GM21619 (cell line): ENCODE measurements around the gene COL26A1.

Experiments
- ATAC-seq: cut with Tn5 transposase; IDR thresholded peaks from one replicate; pipeline ENCODE4 v1.9.1; 2021; ENCODE audit not compliant: unreplicated experiment

Gene COL26A1

DNA sequence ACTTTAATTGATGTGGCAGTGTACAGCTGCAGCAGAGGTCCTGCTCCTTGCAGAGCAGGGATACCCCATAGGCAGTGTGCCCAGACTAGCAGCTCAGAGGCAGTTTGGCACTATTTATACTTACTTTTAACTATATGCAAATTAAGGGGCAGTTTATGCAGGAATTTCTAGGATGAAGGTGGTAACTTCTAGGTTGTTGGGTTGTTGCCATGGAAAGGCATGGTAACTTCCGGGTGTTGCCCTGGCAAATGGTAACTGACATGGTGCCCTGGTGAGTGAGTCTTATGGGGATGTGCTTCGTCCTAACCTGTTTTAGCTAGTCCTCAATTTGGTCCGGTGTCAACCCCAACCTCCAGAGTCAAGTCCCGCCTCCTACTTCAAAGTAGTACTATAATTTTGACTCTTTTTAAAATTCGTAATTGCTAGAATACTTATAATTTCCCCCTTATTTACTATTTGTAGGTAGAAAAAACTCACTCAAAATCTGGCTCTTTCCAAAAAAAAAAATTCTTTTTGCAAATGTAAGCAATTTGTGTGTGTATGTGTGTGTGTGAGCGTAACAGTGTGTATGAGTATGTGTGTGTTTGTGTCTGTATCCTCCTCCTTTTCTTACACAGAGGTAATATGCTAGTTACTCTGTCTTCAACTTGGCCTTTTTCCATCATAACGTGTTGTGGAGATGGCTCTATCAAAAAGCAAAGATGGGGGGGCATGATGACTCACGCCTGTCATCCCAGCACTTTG lies 5.9 kb downstream of the COL26A1 start:
- no peak for ATAC-seq

DNA sequence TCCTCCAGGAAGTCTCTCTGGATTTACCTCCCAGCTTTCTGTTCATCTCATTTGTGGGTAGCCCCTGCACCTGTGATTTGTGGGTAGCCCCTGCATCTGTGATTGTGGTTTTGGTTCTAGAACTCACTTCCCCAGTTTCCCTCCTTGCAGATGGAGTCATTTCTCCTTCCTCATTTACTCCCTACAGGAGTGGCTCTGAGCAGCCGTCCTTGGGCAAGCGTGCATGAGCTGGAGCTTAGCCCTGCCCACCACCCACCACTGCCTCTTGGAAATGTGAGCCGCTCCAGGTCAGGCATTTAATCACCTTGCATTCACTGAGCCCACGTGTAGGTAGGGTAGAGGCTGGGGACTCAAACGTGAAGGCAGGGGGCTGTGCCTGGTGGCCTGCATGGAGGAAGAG lies 8.2 kb downstream of the COL26A1 start:
- ATAC-seq: no peak

DNA sequence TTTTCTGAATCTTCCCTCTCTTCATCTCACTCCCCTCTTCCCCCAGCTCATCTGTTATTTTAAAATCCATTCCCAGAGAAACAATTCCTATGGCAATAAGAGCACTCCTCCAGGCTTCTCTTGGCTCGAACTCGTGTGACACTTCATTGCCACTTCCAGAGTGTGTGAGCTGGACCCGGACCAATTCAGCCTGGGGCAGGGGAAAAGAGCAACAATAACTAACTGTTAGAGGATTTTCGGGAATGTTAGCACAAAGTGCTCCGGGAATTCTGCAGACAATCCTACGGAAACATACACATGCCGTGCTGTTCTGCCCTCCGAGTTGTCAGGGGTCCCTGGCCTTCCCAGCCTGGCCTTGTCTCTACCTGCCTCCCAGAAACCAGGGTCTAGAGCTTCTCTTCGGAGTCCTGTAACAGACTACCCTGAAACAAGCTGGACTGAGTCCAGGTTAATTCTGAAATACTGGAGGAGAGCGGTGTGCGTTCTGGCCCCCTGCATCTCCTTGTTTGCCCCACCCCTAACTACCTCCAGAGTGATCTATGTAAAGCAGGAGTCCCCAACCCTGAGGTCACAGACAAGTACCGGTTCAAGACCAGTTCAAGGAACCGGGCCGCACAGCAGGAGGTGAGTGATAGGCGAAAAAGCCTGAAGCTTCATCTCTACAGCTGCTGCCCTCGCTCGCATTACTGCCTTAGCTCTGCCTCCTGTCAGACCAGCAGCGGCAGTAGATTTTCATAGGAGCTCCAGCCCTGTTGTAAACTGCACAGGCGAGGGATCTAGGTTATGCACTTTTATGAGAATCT lies 11.3 kb downstream of the COL26A1 start:
- ATAC-seq: no peak

DNA sequence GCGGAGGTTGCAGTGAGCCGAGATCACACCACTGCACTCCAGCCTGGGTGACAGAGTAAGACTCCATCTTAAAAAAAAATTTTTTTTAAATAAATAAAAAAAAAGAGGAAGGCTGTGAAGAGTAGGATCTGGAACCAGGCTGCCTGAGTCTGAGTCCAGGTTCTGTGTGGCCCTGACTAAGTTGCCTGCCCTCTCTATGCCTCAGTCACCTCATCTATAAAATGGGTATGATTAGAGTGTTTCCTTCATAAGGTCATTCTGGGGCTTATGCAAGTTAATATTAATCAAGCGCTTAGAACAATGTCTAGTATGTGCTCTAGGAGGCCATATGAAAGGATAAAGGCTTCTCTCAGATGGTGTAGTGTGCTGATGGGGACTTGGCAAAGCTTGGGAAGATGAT lies 12.3 kb downstream of the COL26A1 start:
- ATAC-seq: no peak

DNA sequence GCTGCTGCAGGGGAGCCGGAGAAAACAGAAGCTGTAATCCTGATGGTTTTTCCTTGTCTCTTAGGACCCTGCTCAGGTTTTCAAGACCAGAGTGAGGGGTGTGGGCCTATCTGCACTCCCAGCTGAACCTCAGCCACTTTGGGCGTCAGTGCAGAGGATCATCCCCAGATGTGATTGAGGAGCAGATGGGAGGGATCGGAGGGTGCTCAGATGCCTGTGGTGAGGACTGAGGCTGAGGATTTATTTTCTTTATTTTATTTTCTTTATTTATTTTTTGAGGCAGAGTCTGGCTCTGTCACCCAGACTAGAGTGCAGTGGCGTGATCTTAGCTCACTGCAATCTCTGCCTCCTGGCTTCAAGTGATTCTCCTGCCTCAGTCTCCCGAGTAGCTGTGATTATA lies 13.9 kb downstream of the COL26A1 start:
- no peak for ATAC-seq

DNA sequence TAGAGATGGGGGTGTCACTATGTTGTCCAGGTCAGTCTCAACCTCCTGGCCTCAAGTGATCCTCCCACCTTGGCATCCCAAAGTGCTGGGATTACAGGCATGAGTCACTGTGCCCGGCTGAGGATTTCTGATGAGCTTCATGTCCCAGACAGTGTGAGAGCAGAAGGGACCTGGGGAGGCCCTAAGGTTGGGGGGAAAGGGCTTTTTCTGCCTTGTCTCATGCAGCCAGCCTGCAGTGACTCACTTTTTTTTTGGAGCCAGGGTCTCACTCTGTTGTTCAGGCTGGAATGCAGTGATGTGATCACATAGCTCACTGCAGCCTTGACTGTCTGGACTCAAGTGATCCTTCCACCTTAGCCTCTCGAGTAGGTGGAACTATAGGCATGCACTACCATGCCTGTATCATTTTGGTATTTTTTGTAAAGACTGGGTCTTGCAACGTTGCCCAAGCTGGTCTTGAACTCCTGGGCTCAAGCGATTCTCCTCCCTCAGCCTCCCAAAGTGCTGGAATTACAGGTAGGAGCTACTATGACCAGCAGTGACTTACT lies 14.6 kb downstream of the COL26A1 start:
- ATAC-seq: no peak

DNA sequence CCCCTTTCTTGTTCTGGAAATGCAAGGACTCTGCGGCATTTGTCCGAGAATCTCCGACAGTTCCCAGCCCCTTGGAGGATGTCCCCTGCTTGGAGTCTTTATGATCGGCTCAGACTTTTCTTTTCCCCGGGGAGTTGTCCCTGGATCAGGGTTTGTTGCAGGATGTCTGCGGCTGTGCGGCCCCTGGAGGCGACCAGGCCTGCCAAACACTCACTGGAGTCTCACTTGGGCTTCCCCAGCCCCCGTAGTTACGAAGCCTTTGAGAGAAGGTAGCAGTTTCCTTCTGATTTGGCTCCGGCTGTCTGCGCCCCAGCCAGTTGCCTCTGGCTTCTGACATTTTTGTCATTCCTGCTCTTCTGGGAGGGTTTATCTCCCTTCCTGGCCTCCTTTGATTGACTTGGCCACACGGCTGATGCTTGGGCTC lies 16.1 kb downstream of the COL26A1 start:
- ATAC-seq: no peak

DNA sequence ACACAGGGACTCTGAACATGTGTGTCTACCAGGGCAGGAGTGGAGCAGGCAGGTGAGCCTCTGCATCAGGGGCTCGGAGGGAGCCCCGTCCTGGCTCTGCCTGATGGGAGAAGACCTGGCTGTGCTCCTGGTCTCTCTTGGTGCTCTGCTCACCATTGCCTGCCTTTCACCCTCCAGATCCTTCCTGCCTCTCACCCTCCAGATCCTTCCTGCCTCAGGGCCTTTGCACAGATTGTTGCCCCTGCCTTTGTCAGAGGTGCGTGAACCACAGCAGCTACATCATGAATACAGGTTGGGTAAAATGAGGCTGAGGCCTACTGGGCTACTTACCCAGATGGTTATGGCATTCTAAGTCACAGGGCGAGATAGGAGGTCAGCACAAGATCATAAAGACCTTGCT lies 16.6 kb downstream of the COL26A1 start:
- no peak for ATAC-seq

DNA sequence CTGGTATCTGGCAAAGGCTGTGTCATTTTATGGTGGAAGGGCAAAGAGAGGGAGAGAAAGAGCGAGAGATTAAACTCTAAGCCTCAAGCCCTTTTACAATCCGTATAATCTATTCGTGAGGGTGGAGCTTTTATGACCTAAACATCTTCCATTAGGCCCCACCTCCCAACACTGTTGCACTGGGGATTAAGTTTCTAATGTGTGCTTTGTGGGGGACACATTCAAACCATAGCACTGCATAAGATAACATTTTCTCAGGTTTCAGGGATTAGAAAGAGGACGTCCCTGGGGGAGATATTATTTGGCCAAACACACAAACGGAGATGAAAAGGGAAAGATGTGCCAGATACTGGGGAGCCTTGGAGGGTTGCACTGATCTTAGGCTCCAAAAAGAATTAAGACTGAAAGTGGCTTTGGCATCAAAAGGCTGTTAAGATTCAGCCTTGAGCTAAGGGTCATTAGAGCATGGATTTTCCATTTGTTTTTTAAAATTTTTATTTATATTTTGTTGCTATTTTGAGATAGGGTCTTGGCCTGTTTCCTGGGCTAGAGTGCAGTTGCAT lies 19.0 kb downstream of the COL26A1 start:
- ATAC-seq: no peak

DNA sequence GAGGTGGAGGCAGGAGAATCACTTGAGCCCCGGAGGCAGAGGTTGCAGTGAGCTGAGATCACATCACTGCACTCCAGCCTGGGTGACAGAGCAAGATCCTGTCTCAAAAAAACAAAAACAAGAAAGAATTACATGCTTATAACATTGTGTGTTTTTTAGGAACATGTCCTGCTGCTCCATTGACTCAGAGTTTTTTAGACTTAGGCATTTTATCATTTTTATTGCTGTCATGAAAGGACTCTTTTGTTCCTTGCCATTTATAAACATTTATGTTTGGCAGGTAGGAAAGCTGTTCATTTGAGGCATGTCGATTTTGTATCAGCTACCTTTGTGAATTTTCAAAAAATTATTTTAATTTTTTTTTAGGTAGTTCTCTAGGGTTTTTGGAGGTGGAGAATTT lies 20.3 kb downstream of the COL26A1 start:
- ATAC-seq: no peak

DNA sequence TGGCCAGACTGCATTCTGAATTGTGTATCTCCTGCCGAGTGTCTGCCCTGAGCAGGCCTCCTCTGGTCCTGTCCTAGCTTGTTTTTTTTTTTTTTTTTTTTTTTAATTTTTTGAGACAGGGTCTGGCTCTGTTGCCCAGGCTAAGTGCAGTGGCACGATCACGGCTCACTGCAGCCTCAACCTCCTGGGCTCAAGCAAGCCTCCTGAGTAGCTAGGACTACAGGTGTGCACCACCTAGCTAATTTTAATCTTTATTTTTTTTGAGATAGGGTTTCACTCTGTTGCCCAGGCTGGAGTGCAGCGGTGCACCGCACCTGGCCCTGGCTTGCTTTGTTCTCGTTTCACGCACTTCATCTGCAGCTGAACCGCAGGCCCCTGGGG lies 23.5 kb downstream of the COL26A1 start:
- ATAC-seq: no peak

DNA sequence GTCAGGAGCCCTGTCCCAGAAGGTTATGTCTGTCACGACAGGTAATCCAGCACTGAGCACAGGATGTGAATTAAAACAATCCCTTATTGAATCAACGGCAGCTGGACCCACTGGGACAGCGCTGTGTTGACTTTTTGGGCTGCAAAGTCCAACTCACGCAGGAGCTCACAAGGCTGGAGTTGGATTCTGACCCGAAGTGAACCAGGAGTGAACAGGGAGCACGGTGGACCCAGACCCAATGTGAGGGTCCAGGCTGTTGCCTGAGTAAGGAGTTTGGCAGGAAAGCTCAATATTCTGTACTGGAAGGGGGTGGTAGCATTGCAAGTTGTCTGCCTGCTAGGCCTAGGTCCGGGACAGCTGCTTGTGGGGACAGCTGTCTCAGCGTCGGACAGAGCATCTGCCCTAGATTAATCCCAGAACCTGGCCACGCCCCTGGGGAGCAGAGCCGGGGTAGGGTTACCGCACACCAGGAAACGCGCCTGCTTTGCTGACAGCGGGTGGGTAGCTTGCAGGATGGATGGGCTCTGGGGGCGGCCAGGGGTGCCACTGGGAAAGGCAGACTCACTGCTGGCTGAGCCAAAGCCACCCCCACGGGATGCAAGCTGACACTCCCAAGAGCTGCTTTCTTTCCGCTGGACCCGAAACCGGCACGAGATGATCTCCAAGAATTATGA lies 24.0 kb downstream of the COL26A1 start:
- ATAC-seq: no peak

DNA sequence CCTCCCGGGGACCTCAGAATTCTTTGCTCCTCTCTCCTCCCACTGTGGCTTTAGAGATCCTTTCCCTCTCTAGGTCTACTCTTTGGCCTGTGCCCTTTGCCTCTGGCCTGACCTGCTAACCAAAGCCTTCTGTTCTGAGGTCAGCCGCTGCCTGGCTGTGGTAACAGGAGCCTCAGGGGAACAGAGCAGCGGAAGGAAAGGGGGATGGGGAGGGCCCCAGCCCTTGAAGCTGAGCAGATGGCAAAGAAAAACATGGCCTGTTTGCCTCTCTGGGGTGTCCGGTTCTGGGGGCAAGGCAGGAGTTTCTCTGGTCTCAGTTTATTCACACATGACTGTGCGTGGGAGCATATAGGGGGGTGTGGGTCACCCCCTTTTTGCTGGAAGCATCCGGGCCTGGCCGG lies 28.2 kb downstream of the COL26A1 start:
- ATAC-seq: peak; percentile 98

DNA sequence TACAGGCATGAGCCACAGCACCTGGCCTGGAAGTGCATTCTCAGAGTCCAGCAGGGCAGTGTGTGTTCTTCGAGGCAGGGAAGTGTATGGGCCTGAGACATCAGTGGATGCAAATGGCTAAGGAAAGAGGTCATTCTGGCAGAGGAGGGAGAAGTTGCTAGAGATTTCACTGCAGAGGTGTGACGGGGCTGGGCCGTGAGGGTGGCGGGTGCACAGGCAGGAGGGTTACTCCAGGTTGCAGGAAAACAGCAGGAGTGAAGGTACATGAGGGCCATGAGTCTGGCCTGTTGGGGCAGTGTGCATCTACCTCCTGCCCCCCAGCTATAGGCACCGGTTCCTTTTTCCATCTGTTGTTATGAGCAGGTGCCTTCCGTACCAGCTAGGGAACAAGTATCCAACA lies 29.3 kb downstream of the COL26A1 start:
- ATAC-seq: no peak

DNA sequence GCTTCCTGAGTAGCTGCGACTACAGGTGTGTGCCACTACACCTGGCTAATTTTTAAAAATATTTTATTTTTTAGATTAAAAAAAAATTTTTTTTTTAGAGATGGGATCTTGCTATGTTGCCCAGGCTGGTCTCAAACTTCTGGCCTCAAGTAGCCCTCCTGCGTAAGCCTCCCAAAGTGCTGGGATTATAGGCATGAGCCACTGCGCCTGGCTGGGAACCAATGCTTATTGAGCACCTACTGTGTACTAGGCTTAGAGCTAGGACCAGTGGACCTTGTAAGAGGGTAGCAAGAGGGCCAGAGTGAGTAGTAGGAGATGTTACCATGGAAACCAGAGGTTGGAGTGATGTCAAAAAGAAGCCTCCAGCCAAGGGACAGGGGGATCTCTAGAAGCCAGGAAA lies 31.2 kb downstream of the COL26A1 start:
- no peak for ATAC-seq

DNA sequence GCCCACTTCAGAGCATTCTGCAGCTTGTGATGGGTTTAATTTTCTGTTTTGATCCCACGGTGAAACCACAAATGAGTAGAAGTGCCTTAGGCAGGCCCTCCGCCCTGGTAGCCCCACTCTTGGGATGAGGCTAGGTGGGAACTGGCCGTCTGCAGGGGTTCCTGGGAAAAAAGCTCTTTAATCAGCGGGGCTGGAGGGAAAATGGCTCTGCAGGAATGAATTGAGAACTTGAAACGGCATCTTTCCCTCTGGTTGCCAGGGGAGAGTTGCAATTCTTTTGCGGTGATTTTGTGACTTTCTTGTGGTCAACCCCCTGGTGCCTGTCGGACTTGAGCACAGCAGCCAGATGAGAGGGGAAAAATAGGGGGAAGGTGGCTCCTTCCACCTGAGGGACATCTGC lies 32.7 kb downstream of the COL26A1 start:
- ATAC-seq: no peak

DNA sequence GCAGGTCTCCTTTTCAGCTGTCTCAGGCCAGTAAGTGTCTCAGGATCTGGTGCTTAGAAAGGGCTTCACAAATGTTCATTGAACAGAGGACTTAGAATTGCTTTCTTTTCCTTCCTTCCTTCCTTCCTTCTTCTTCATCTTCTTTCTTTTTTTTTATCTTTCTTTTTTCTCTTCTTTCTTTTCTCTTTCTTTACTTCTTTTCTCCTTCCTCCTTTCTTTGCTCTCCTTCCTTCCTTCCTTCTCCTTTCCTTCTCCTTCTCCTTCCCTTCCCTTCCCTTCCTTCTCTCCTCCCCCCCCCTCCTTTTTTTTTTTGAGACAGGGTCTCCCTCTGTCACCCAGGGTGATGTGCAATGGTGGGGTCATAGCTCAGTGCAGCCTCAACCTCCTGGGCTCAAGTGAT lies 34.6 kb downstream of the COL26A1 start:
- ATAC-seq: no peak

DNA sequence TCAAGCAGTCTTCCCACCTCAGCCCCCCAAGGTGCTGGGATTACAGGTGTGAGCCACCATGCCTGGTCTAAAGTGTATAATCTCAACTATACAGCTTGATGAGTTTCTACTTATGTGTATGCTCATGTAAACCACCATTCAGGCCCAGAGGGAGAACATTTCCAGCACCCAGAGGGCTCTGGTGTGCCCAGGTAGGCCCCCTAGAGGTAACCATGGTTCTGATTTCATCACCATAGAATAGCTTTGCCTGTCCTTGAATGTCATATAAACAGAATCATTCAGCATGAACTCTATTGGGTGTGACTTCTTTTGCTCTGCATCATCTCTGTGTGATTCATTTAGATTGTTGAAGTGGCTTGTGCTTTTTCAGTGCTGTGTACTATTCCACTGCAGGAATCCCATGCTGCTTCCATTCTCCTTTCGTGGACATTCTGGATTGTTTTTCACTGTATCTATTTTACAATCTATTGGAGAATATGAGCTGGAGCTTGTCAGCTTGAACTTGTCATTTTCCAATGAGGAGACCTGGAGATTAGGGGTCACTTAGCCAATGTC lies 35.2 kb downstream of the COL26A1 start:
- no peak for ATAC-seq

DNA sequence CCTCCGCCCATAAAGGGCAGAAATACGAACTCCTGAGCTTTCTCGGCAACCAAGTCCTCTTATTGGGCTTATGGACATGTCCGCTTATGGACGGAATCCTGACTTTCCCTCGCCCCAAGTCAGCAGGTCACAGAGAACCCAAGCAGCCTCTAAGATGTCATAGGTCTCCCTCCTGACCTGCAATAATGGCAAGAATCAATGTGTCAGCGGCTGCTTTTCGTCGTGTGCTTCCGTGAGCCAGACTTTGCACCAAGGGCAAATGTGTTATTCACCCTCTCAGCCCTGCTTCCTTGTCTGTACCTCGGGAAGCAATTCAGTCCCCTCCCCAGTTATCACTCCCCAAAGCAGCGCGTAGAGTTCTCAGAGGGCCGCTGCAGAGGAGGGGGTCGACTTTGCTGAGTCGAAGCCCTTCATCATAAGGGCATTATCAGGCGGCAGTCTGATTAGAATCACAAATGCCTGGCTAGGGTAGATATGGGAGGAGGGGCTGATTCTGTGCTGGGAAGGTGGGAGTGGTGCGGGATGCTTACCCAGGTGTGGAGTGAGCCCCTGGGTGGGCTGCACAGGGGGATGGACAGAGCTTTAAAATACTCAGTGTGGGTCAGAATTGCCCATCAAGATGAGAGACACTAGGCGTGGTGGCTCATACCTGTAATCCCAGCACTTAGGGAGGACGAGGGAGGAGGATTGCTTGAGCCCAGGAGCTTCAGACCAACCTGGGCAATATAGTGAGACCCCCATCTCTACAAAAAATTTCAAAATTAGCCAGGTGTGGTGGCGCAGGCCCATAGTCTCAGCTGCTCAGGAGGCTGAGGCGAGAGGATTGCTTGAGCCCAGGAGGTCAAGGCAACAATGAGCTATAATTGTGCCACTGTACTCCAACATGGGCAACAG lies 36.0 kb downstream of the COL26A1 start:
- no peak for ATAC-seq

DNA sequence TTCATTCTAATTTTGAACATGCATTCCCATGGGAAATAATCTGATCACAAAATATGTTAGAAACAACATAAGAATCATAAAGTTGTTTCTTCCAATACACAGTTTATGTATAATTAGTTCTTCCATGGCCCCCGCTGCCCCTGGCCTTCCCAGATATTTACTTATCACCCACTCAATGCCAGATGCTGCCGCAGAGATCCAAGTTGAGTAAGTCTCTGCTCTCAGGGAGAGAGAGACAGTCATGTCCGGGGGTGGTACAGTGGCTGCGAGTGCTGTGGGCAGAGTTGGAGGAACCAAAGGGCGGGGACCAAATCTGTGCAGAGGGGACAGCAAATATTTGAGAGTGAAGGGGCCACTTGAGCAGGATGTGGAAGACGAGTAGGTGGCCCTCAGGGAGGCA lies 37.1 kb downstream of the COL26A1 start:
- ATAC-seq: no peak
